Raji (cell line): ENCODE data around the gene CWC25.
A peak's percentile ranks its signal among the peaks of the same experiment; 100 is the strongest.

ENCODE experiments used
- POLR2A ChIP-seq: IDR thresholded peaks from 2 replicates; pipeline ENCODE4 v1.6.1; 2011; ENCODE audit warnings: low read depth, low read length, control low read depth; ENCODE audit not compliant: insufficient read depth

CWC25 gene

DNA sequence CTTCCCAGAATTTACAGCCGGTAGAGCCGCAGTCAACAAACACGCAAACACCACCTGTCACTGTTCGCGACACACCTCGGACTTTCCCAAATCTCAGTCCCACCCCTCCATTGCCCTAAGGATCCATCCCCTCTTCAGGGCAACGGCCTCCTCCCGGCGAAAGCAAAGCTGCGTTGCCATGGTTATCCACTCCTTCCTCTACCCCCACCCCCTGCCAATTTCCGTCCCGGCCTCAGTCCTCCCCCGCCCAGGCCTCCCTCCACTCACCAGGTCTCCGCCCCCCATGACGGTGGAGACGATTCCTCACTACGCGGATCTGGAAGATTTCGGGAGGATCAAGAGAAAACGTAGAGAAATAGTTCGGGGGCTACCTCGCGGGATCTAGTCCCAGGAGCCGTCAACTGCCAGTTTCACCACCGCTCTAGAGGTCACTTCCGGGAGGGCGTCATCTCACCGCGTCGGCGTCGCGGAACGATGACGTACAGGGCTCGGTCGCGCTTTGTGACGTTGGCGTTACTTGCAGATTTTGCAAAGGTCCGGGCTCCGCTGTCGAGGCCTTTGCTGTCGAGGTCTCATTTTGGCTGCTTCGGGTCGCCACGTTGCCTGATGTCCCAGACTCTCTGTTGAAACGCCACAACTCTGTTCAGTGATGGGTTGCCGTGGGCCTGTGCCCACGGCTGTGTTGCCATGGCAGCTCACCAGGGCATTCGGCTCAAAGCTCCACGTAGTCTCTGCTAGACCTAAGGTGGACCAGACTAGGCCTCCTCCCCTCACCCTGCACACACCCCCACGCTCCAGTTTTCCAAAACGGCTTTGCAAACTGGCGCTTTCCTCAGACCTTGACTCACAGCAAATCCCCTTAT lies at the start of gene CWC25:
Gene CWC25, minus strand, starts transcription at position 423 of the 863 bp plus-strand sequence. Its CDS starts 138 bp downstream, at position 285.
- TF ChIP-seq POLR2A: peak; percentile 97

DNA sequence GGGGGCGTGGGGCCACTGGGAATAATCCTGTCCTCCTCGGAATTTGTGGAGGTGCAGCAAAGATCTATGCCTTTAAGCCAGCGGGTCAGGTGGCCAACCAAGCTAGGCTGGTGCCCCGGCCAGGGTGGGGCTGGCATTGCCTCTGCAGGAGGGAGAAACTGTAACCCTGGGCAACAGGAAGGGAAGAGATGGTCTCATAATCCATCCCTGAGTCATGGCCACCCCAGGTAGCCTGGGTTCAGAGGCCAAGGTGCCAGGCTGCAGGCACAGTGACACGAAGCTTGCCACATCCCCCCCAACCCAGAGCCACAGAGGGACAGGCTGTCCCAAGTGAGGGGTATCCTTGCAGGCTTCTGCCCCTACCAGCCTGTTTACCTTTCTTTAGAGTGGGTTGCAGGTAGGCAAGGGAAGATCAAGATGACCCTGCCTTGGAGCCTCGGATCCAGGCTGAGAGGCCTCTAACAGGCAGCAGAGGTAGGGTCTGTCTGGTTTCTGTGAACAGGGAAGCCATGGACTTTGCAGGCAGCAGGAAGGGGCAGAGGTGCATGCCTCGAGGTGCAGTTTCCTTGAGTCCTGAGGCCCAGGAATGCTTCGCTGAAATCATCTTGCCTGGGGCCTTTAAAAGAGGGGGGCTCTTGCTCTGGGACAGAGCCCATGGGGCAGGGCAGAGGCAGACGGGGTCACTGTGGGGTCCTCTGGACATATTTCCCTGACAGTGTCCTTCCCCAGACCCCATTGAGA lies 48.7 kb upstream of the CWC25 start:
- TF ChIP-seq POLR2A: no peak

DNA sequence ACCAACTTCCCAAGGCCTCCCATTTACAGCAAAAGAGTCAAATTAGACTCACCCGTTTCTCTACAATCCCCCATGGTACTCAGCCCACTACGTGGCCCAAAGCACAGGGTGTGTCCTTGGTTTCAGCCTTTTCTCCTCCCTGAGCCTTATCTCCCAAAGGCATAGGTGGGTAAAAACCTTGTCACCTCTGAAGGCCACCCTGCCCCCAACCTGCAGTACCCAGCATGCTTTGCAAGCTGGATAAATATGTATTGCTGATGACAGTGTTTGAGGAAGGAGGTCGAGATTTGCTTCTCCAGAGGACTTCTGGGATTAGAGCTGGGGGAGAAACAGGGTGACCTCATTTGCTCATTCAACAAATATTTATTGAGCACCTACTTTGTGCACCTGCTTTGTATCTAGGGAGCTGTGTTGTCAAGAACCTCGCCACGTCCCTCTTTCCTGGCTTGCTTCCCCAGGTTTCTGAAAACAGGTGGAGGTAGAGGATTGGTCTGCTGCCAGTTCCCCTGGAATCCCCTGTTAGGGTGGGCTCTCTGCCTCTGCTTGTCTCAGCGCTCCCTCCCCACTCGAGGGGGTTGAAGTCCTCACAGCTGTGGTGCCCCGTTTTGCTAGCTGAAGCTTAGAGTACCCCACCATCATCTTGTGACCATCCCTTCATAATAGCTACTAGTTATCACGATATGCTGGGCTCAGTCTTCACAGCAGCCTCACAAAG lies 47.7 kb upstream of the CWC25 start:
- no peak for TF ChIP-seq POLR2A

DNA sequence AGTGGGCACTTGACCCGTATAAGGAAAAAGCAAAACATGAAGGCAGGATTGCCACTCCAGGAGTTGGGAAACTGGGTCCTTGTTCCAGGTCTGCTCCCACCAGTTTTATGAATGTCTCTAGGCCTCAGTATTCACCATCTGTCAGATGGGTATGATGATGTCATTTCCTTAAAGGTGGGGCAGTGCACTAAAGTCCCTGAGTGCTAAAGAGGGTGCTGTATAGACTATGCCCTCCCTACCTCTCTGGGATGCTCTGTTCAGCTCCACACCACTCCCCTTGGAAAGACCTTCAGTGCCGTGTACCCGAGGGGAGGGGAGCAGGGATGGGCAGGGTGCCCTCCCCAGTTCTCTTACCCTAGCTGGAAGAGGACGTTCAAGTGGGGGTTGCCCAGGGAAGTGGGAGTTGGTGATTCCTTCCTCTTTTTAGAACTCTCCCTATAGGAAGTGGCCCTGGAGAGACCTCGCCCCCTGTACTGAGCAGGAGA lies 46.9 kb upstream of the CWC25 start:
- TF ChIP-seq POLR2A: no peak

DNA sequence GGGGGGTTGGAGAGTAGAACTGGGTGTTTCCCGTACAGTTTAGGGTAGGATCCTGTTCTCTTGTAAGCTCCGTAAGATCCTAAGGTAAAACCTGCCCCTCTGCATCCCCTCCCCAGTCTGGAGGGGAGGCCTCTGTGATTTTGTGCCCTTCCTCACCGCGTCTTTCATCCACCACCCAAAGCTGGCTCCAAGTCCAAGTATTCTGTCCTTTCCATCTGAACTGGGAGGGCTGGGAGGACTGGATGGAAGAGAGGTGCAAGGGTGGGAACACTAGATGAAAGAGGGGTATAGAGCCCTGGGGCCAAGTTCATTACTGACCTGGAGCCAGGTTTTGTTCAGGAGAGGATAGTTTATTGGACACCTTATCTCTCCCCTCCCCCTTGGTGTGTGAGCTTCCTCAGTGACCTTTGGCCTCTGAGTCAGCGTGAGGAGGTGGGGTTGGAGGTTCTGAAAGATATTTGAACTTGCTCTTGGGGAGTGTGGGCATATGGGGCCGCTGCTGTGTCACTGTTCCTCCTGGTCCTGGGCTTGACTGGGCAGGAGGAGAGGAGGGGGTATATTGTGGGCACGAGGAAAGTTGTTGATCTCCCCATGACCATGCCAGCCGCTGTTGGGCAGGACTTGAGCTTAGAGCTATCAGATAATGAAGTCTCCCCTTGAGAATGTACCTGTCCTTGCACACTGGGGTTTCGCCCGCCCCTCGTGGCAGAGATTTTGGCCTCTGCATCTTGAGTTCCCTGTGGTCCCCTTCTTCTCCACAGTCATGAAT lies 46.3 kb upstream of the CWC25 start:
- TF ChIP-seq POLR2A: peak; percentile 27; the same call in 1 of the 2 replicates

DNA sequence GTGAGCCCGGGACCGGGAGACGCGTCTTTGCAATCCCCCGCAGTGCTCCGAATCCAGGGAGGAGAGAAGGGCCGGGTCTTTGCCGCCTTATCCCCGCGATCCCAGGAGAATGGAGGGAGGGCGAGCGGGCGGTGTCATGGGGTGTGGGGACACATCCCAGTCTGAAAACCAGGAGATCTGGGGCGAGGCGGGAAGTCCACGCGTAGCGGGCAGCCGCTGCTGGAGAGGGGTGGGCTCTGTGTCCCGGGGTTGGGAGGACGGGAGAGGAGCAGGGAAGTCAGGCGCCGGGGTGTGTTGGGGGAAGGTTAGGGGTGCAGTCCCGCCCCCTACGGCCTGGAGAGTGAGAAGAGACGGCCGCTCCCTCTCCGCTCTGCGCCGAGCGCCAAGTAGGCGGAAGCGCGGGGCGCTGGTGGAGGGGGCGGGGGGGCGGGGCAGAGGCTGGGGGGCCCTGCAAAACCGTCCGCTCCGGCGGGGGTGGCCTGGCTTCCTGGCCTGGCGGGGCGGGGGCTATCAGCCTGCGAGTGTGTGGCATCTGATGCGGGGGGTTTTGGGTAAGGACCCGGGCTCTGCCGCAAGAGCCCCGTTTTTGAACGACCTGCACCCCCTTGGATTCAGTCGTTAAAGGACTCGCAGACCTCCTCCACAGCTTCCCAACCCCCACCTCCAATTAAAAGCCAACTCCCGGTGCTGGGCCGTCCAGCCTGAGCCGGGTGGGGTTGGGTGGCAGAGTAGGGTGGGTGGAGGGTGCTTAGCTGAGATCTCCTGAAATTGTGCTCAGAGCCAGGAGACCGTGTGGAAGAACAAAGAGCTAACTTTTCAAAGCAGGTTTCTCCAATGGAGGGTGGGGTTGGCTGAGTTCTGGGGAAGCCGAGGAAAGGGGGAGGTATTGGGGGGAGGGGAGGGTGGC lies 45.4 kb upstream of the CWC25 start:
- peak; percentile 35; the same call in 1 of the 2 replicates for TF ChIP-seq POLR2A

DNA sequence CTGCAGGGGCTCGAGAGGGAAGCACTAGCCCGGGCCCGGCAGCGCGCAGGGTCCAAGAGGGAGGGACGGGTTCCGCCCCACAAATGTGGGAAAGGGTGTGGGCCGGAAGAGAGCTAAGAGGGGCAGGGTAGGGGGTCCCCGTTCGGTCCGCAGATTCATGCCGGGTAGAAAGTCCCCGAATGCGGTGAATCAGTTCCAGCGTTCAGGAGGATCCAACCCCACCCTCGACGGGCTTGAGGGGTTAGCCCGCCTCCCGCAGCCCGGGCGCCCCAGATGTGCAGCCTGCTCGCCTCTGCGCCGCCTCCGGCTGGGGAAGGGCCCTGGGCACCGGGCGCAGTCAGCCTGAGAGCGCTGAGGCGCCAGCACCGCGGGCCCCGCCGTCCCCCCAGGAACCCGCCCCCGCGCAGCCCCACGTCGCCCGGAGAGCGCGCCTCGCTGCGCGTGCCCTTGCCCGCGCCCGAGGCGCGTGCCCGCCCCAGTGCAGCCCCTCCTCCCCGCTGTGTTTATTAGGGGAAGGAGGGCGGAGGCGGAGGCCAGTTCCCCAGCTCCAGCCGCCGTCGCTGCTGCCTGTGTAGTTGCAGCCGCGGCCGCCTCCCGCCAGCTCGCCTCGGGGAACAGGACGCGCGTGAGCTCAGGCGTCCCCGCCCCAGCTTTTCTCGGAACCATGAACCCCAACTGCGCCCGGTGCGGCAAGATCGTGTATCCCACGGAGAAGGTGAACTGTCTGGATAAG lies 44.6 kb upstream of the CWC25 start, which contains the start of gene LASP1:
Gene LASP1, plus strand, starts transcription at position 533 of the 733 bp plus-strand sequence. Its CDS starts 132 bp downstream, at position 665.
- peak; percentile 88 for TF ChIP-seq POLR2A

DNA sequence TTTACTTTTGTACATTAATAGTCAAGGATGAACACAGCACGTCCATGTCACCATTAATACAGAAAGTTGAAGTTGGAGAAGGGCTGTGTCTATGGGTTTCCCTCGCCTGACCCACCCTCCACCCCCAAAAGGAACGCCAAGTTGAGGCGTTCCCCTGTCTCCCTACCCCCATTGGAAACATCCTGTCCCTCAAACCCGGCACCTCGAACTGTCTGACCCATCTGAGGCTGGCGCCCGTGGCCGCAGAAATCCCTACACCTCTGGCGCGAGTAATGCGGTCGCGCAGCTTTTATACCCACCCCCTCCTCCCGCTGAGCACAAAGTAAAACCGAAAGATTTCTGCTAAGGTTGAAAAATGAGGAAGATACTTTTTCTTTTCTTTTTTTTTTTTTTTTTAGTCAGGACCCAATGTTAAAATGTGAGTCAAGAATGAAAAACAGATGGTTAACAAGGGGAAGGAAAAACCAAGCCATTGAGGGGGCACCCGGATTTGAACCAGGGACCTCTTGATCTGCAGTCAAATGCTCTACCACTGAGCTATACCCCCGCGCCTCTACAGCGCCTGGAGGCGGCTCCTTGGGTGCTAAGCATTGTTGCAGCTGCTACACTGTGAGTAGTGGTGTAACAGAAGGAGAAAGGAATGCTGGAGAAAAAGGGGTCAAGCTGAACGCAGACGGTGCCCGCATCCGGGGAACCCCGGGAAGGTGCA lies 43.9 kb upstream of the CWC25 start:
- TF ChIP-seq POLR2A: peak; percentile 89

DNA sequence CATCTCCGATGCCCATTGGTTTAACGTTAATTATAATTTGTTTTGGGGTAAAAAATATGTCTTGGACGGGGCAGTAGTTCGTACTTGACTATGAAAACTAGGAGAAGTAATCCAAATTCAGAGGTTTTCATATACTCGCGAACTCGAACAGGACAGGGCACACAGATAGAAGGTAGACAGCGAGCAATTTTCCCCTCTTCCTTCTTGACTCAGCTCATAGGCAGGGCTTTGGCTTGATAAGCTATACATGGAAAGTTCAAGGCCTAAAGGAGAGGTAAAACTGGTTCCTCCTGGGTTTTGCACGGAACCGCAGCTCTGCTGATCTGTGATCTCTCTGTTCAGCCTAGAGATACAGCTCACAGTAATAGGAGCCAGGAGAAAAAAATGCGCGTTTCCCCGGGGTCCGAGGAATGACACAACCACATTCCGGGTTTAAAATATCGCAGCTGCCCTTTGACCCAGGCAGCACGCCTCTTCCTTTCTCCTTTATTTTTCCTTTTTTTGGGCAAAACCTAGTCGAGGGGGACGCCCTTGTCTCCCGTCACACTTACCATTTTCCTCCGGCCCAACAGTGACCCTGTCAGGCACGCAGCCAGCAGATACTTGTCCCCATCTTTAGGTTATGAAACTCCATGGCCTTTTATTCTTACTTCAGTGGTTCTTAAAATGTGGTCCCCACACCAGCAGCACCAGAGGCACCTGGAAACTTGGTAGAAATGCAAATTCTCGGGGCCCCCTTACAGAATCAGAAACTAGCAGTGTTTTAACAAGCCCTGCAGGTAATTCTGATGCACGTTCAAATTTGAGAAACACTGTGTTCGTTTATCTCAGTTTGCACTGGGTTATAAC lies 43.1 kb upstream of the CWC25 start:
- TF ChIP-seq POLR2A: no peak

DNA sequence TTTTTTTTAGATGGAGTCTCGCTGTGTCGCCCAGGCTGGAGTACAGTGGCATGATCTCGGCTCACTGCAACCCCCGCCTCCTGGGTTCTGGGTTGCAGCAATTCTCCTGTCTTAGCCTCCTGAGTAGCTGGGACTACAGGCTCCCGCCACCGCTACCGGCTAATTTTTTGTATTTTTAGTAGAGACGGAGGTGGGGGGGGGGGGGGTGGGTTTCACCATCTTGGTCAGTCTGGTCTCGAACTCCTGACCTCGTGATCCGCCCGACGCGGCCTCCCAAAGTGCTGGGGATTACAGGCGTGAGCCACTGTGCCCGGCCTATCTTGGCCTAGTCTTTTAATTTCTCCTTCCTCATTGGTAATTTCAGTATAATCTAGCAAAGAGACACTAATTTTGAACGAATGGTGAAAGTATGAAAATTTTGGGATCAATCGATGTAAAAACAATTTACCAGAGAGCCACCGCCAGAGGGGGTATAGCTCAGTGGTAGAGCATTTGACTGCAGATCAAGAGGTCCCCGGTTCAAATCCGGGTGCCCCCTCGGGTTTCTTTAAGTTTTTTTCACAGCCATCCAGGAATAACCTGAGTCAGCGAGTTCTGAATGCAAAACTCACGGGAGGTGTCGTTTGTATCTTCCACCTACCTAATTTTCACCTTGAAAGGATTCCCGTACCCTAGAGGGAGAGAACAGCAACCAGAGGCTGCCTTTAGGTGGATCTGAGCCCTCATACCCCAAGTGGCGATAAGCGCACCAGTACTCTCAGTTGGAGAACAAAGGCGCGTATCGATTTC lies 42.3 kb upstream of the CWC25 start:
- TF ChIP-seq POLR2A: no peak

DNA sequence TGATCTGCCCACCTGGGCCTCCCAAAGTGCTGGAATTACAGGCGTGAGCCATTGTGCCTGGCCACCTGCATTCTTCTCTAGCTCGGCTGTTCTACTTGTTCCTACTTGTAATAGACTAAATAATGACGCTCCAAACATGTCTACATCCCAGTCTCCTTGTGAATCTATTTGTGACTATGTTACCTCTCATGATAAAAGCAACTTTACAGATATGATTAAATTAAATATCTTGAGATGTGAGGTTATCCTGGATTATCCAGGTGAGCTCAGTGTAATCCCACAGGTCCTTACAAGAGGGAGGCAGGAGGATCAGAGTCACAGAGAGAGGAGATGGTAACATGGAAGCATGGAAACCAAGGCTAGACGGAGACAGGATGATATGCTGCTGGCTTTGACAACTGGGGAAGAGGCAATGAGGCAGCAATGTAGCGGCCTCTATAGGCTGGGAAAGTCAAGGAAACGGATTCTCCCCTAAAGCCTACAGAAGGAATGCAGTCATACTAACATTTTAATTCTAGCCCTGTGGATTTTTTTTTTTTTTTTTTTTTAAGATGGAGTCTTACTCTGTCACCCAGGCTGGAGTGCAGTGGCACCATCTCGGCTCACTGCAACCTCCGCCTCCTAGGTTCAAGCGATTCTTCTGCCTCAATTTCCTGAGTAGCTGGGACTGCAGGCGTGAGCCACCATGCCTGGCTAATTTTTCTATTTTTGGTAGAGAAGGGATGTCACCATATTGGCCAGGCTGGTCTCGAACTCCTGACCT lies 39.7 kb upstream of the CWC25 start:
- no peak for TF ChIP-seq POLR2A
